ENCODE data around the gene TMEM259. TPM values are rescaled to one million over a fixed set of nuclear protein-coding genes. Genes with fewer than 3 reads are reported as not detected.

The TMEM259 gene
- total and polyA plus RNA-seq, 8 donors: 74.2 to 154 (median 101) TPM

- no peaks in the 10 kb centered on the region for H3K9me3 ChIP-seq
- no peak for TF ChIP-seq CTCF (IDR thresholded peaks at IDR 0.05)
- ATAC-seq: no peak
- DNase-seq: peak in 1 of 4 donors; percentile 67
- H3K36me3 ChIP-seq: peaks cover 0 to 26% of the 10 kb centered on the region in 2 donors
- no peak overlapping the region for H3K27ac ChIP-seq
- intact Hi-C loops (cut with DNase I): no loop called here
- peak overlapping the region; percentile 71 to 91 for H3K4me3 ChIP-seq
- peaks cover 49 to 74% of the 10 kb centered on the region in 2 donors for H3K4me1 ChIP-seq
- no peaks in the 10 kb centered on the region for H3K27me3 ChIP-seq
Observed at GRCh38 chr19:1018932-1019615, 1.8 kb downstream of the TMEM259 start.

GRCh38 chr19:1018393-1018792 lies 2.5 kb downstream of the TMEM259 start:
- intact Hi-C loops (cut with DNase I): no loop called here

GRCh38 chr19:1017906-1018305 lies 3.0 kb downstream of the TMEM259 start:
- Histone ChIP-seq H3K27me3 (no peaks in the 10 kb centered on the region), H3K9me3 (no peaks in the 10 kb centered on the region), H3K4me1 (peaks cover 49 to 67% of the 10 kb centered on the region in 2 donors), H3K36me3 (peaks cover 0 to 37% of the 10 kb centered on the region in 2 donors), H3K27ac (no peak overlapping the region), H3K4me3 (no peak overlapping the region)
- intact Hi-C loops (cut with DNase I): no loop called here
- no peak for TF ChIP-seq CTCF (IDR thresholded peaks at IDR 0.05)
- DNase-seq: peak in 1 of 4 donors; percentile 60
- no peak for ATAC-seq

More at GRCh38 chr19:1018393-1018792, 2.5 kb downstream of the TMEM259 start:
- H3K9me3 ChIP-seq: no peaks in the 10 kb centered on the region
- peaks cover 0 to 32% of the 10 kb centered on the region in 2 donors for H3K36me3 ChIP-seq
- H3K4me1 ChIP-seq: peaks cover 49 to 72% of the 10 kb centered on the region in 2 donors
- TF ChIP-seq CTCF (IDR thresholded peaks at IDR 0.05): no peak
- H3K4me3 ChIP-seq: no peak overlapping the region
- ATAC-seq (no peak), DNase-seq (no peak)
- H3K27me3 ChIP-seq: no peaks in the 10 kb centered on the region
- H3K27ac ChIP-seq: no peak overlapping the region

GRCh38 chr19:1017115-1017905 lies 3.6 kb downstream of the TMEM259 start:
- H3K36me3 ChIP-seq: peaks cover 0 to 43% of the 10 kb centered on the region in 2 donors
- ATAC-seq (no peak), DNase-seq (peak in 1 of 4 donors; percentile 80)
- TF ChIP-seq CTCF (IDR thresholded peaks at IDR 0.05): no peak
- H3K9me3 ChIP-seq: no peaks in the 10 kb centered on the region
- no peaks in the 10 kb centered on the region for H3K27me3 ChIP-seq
- H3K27ac ChIP-seq: peak overlapping the region; percentile 35 to 51
- peaks cover 49 to 61% of the 10 kb centered on the region in 2 donors for H3K4me1 ChIP-seq
- no peak overlapping the region for H3K4me3 ChIP-seq
- intact Hi-C loops (cut with DNase I): no loop called here

GRCh38 chr19:1016647-1017114 lies 4.2 kb downstream of the TMEM259 start:
- no peak for TF ChIP-seq CTCF (IDR thresholded peaks at IDR 0.05)
- no peak overlapping the region for H3K4me3 ChIP-seq

More at GRCh38 chr19:1016647-1017114, 4.2 kb downstream of the TMEM259 start:
- Histone ChIP-seq H3K4me1 (peaks cover 43 to 55% of the 10 kb centered on the region in 2 donors), H3K36me3 (peaks cover 0 to 50% of the 10 kb centered on the region in 2 donors), H3K27ac (peak overlapping the region; percentile 35 to 51), H3K27me3 (no peaks in the 10 kb centered on the region), H3K9me3 (no peaks in the 10 kb centered on the region)
- intact Hi-C loops (cut with DNase I): no loop called here
- ATAC-seq (peak; percentile 1), DNase-seq (peak in 1 of 4 donors; percentile 65)
